Activated T-helper 1 cell treated with anti-CD3 and anti-CD28 coated beads, Interleukin-2, amount 50 U/mL, for 16 hours (primary cell): Measurements from ENCODE around the gene LMF1.
"Not testable (repeated sequence)": the region's sequence is repeated elsewhere in the genome, so short reads cannot be mapped to it uniquely, and the experiment has no call there.

Source experiments
- DNase-seq, 2 donors: peaks; one replicate each; pipeline ENCODE4 v3.0.0-alpha.2; 2020; ENCODE audit warnings: low read depth in 1 of 2, low spot score in 1 of 2

Gene LMF1

GRCh38 chr16:951660-952301 is 19.0 kb downstream of the LMF1 start:
- DNase-seq: no peak

- DNase-seq: not testable (repeated sequence)
These were observed 19.8 kb downstream of the LMF1 start for GRCh38 chr16:950733-951573.

GRCh38 chr16:948767-949166 is 22.0 kb downstream of the LMF1 start:
- not testable (repeated sequence) for DNase-seq

GRCh38 chr16:947922-948303 is 22.9 kb downstream of the LMF1 start:
- not testable (repeated sequence) for DNase-seq

GRCh38 chr16:947255-947921 is 23.4 kb downstream of the LMF1 start:
- no peak for DNase-seq

GRCh38 chr16:946048-946395 is 24.8 kb downstream of the LMF1 start:
- no peak for DNase-seq

GRCh38 chr16:945271-946047 is 25.3 kb downstream of the LMF1 start:
- DNase-seq: no peak

- DNase-seq: no peak
These were observed 26.8 kb downstream of the LMF1 start for GRCh38 chr16:943971-944370.

- DNase-seq: no peak
These were observed 28.2 kb downstream of the LMF1 start for GRCh38 chr16:942436-943060.

GRCh38 chr16:939941-940340 is 30.8 kb downstream of the LMF1 start:
- no peak for DNase-seq

GRCh38 chr16:939311-939710 is 31.5 kb downstream of the LMF1 start:
- DNase-seq: no peak

GRCh38 chr16:938752-939151 is 32.0 kb downstream of the LMF1 start:
- no peak for DNase-seq

GRCh38 chr16:938136-938535 is 32.6 kb downstream of the LMF1 start:
- no peak for DNase-seq

GRCh38 chr16:937723-938122 is 33.1 kb downstream of the LMF1 start:
- no peak for DNase-seq

GRCh38 chr16:937311-937710 is 33.5 kb downstream of the LMF1 start:
- no peak for DNase-seq

GRCh38 chr16:935684-936083 is 35.1 kb downstream of the LMF1 start:
- no peak for DNase-seq

- no peak for DNase-seq
These were observed 36.6 kb downstream of the LMF1 start for GRCh38 chr16:934178-934577.

GRCh38 chr16:933581-933980 is 37.2 kb downstream of the LMF1 start:
- no peak for DNase-seq

- no peak for DNase-seq
These were observed 37.9 kb downstream of the LMF1 start for GRCh38 chr16:932831-933330.

GRCh38 chr16:931626-932500 is 38.9 kb downstream of the LMF1 start:
- DNase-seq: no peak
